Glomerular endothelial cell (primary cell): ENCODE data around the gene NEK6. TPM values are rescaled to one million over a fixed set of nuclear protein-coding genes. Genes with fewer than 3 reads are reported as not detected.
"Not testable (repeated sequence)": the region's sequence is repeated elsewhere in the genome, so short reads cannot be mapped to it uniquely, and the experiment has no call there.

Experiments used
- DNase-seq: peaks from one replicate; pipeline ENCODE4 v3.0.0-alpha.2; 2011; ENCODE audit warnings: low read depth, low spot score; ENCODE audit errors: extremely low read depth
- total RNA-seq: library from RNA; depleted of rRNA; stranded (reverse); fragments of >200 nt; gene quantifications from 2 replicates; pipeline ENCODE4 v1.2.3, GENCODE V29; 2015

Gene NEK6
- total RNA-seq, 1 donor from 2014 or later: 53.8 TPM

DNA sequence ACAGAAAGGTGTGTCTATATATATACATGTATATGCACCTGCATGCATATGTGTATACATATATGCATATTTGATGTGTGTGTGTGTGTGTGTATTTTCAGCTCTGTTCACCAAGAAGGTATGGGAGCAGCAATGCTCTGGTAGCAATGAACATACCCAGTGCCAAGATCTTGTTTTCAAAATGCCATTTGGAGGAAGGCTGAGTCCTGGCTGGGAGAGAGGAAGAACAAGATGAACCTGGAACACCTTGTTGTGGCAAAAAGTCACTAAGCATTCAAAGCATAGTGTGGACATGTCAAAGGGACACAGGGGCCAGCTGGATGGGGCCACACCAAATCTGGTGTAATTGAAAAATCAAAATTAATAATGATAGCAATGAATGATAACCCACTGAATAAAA, 31.8 kb upstream of the NEK6 start:
- no peak for DNase-seq

DNA sequence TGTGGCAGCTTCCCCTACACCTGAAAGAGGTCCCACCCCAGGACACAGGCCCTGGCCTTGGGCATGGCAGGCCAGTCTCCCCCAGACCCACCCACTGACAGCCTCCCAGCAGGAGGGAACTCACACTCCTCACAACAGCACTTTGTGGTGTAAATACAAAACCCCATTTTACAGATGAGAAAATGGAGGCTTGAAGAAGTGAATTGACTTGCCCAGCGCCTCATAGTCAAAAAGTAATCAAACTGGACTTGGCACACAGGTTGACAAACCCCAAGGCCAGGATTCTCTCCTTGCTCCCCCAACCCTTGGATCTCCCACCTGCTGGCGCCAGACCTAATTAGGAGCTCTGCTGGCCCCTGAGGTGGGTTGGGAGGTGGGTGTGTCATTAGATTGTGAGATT, 29.2 kb upstream of the NEK6 start:
- no peak for DNase-seq

DNA sequence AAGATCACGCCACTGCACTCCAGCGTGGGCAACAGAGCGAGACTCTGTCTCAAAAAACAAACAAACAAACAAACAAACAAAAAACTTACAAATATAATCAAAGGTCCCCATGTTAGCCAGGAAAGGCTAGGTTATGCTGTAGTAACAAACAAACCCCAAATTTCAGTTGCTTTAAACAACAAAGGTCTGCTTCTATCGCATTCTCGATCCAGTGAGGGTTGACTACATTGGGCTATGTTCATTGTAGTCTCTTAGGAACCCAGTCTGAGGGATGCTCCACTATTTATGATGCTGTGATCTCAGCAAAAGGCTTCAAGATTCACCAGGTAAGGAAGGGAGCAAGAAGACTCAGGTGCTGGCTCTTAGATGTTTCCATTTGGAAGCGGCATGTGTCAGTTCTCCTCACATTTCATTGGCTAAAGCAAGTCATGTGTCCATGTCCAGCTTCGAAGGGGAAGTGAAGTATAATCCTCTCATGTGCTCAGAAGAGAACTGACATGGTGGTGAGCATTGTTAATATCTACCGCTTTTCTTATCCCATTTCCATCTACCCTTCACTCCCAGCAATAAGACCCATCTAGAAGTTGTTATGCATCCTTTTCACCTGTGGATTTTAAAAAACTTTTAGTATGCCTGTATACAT, 26.5 kb upstream of the NEK6 start:
- DNase-seq: no peak

DNA sequence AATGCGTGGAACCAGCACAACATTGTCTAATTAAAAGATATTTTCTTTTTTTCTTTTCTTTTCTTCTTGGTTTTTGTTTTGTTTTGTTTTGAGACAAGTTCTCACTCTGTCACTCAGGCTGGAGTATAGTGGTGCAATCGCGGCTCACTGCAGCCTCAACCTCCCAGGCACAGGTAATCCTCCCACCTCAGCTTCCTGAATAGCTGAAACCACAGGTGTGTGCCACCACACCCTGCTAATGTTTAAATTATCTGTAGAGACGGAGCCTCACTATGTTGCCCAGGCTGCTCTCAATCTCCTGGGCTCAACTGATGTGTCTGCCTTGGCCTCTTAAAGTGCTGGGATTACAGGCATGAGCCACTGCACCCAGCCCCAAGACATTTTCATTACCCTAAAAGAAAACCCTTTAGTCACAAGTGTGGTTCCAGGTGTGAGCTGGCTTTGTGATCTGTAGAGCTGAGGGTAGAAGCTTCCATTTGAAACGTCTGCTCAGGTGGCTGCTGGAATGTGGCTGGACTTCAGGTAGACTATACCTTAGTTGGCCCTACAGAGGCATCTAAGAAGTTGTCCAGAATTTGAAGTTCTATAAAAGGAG, 19.1 kb upstream of the NEK6 start:
- DNase-seq: no peak

DNA sequence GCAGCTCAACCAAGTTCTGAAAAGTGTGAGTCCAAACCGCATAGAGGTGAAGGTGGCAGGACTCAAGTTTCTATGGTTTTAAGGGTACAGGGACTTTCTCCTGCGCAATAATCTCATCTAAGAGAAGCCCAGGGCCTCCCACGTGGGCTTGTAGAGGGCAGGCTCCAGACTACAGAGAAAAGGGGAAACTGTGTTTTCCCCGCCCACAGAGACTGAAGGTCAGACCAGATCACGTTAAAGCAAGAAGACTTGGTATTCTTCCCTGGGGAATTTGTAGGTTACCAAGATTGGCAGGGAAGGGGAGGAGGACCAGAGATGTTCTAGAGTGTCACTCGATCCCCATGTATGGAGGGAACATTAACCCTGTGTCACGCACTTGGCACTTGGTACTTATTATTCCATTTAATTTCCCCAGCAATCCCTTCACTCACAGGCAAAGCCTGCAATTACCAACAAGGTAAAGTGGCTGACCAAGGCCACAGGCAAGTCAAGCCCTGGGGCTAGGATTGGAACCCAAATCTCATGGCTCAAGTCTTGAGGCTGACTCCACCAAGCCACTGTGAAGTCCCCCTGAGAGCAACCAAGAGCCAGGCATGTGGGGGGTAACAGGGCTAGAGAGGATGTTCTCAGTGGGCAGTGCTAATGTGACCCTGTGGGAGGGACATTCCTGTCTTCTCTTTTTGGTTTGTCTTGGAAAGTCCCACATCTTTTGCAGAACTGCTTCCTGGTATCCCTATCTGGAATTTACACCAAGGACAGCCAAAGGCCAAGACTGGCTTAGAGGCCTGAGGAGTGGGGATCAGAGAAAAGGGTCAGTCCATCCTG, 18.3 kb upstream of the NEK6 start:
- DNase-seq: no peak

DNA sequence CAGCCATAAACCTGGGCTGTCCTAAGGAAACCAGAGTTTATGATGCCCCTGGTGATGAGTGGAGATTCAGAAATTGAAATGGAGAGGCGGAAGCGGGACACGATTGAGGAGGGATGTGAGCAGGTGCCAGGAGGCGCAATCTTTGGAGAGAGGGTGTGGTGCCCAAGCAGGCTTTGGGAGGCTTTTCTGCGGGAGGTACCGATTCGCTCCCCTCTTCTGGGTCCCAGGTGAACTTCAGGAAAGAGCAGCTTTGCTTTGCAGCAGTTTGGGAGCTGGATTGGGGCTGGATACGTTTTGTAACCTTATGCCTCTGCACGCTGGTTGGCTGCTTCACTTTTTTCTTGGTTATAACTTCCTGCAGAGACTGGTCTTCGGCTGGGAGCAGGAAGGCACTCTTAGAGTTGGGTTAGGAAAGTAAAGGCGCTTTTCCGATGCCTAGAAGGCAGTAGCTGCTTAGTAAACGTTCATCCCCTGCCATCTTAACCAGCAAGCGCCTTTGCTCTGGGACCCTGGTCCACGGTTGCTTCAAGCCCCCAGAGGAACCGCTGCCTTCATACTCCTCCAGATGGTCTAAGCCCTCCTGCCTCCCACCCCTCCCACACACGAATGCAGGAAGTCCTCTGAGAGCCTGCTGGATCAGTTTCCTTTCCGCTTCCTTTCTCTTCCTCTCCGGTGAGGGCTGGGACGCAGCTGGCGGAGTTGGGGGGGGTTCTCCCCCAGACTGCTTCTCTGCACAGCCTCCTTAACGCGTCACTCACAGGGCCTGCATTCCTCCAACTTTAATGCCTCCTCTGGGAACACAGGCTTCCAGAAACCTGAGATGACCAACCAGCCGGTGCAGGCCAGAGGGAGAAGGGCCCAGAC, 15.2 kb upstream of the NEK6 start:
- DNase-seq: no peak

DNA sequence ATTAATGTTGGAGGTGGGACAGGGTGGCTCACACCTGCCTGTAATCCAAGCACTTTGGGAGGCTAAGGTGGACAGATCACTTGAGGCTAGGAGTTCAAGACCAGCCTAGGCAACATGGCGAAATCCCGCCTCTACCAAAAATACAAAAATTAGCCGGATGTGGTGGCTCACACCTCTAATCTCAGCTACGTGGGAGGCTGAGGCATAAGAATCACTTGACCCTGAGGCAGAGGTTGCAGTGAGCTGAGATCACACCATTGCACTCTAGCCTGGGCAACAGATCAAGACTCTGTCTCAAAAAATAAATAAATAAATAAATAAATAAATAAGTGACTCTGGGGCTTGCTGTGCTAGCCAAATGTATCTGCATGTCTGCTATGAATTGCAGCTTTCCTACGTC, 10.4 kb upstream of the NEK6 start:
- DNase-seq: not testable (repeated sequence)

DNA sequence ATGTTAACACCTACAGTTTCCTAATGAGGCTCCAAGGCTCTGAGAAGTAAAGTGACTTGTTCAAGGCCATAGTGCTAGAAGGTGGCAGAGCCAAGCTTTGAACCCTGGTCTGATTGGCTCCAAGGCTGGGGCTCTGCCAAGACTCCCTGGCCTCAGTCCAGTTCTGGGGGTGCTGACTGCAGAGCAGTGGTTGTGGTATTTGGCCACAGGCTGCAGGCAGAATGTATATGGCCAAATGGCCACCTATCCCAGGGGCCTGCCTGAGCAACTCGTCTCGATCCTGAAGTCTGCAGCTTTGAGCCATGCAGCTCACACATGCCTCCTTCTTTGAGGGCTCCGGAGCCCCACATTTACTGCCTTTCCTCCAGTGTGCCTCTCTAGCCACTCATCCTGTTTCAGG, 9.7 kb upstream of the NEK6 start:
- DNase-seq: no peak

DNA sequence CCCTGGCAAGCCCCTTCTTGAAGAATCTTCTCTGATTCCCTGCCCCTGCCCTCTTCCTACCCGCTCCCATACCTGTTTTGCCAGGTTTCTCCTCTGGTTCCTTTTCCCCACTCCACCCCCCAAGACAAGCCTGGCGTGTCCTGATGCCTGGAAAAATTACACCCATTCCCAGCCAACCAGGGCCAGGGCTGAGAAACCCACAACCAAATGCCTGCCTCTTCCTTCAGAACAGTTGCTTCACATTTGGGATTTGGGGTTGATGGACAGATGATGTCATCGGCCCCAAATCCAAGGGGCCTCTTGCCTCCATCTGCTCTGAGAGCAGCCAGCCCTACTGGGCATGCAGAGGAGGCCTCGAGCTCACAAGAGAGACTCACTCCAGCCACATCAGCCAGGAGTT, 8.8 kb upstream of the NEK6 start:
- no peak for DNase-seq

DNA sequence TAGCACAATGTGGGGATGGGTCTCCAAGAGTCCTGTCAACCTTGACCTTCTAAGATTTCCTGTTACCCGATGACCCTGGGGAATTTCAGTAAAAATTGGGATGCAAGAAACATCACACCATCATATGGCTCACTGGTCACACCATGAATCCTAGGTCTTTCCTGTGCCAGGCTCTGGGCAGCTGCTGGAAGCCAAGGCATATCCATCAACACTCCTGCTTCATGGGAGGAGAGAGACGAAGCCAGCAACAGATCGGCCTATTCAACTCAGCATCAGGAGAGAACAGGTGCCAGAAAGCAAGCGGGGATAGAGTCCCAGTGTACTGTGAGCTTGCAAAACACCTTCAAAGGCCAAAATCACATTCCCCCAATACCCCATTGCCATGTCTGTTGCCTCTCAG, 6.5 kb upstream of the NEK6 start:
- no peak for DNase-seq

DNA sequence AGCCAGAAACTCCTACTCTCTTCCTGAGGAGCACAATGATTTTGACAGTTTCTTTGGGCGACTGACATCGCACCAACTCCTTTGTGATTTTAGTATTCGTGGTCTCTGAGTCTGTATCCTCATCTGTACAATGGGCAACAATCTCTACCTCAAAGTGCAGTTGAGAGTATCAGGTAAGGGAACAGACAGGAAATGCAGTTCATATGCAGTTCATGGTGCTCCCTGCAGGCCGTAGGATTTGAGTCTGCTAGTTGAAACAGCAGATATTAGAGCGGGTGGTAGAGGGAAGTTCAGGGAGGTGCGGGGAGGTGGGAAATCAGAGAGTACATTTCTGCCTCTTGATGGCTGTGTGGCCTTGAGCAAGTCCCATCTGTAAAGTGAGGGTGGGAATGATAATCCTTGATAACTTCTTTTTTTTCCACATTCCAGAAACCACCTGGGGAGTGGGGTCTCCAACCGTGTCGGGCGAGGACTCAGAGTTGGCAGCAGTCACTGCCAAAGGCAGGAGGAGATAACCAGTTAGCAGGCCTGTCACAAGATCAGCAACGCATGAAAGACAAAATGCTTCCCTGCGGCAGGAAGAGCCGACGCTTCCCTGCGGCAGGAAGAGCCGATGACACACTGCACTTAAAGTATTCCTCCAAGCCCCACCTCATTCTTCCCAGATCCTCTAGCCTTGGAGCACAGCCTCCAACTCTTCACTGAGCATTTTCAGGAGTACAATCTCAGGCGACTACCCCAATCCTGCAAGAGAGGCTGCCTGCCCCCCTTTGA, 6.0 kb upstream of the NEK6 start:
- no peak for DNase-seq

DNA sequence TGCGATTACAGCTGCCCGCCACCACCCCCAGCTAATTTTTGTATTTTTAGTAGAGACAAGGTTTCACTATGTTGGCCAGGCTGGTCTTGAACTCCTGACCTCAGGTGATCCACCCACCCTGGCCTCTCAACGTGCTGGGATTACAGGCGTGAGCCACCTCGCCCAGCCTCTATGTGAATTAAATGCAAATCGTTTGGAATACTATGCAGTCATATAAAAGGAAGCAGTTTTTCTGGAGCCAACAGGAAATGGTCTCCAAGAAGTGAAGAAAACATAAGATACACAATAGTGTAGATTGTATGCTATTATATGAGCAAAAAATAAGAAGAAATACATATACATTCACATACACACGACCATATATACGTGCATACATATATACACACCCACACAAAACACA, 4.9 kb upstream of the NEK6 start:
- not testable (repeated sequence) for DNase-seq

DNA sequence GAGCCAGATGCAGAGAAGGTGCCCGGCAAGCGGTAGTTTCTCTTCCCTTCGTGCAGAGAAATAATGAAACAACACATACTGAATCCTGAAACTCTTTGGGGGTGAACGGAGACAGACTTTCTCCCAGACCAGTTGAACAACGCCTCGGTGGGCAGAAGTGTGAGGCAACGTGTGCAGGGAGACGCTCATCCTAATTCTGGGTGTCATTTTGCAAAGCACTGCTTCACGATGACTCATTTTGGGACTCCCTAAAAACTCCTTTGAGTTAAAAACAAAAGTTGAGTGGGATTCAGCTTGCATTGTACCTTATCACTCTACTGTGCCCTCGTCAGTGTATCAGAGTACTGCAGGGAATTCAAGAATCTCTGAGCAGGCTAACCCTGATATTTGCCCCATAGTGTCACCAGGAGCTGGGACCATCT, 3.5 kb upstream of the NEK6 start:
- DNase-seq: no peak

DNA sequence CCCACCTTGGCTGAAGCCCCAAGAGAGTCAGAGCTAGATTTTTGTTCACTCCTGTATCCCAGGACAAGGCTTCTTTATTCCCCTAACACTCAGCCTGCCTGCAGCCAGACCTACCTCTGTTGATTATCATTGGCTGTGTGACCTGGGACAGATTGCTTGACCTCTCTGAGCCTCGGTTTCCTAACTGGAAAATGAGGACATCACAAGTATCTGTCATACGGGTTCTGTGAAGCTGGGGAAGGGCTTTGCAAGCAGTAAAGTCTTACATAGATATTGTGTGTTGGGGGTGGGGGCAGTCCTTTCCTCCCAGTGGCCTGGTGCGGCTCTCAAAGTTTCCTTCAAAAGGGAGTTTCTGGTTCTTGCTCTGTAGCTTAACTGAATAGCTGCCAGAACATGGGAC, 2.5 kb upstream of the NEK6 start:
- DNase-seq: no peak

DNA sequence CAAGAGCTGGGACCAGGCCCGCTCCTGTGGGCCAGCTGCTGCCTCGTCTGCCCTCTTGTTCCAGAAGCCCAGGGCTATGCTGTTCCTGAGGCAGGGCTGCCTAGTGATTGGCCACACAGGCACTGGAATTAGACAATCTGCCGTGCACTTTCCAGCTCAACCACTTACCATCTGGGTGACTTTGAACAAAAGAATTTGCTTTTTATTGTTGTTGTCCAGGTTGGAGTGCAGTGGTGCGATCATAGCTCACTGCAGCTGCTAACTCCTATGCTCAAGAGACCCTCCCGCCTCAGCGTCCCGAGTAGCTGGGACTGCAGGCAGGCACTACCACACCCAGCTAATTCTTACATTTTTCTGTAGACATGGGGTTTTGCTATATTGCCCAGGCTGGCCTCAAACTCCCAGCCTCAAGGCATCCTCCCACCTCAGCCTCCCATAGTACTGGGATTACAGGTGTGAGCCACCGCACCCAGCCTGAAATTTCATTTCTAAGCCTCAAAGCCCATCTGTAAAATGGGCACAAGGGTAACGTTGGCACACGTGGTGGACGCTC, 1.2 kb upstream of the NEK6 start:
- DNase-seq: no peak

DNA sequence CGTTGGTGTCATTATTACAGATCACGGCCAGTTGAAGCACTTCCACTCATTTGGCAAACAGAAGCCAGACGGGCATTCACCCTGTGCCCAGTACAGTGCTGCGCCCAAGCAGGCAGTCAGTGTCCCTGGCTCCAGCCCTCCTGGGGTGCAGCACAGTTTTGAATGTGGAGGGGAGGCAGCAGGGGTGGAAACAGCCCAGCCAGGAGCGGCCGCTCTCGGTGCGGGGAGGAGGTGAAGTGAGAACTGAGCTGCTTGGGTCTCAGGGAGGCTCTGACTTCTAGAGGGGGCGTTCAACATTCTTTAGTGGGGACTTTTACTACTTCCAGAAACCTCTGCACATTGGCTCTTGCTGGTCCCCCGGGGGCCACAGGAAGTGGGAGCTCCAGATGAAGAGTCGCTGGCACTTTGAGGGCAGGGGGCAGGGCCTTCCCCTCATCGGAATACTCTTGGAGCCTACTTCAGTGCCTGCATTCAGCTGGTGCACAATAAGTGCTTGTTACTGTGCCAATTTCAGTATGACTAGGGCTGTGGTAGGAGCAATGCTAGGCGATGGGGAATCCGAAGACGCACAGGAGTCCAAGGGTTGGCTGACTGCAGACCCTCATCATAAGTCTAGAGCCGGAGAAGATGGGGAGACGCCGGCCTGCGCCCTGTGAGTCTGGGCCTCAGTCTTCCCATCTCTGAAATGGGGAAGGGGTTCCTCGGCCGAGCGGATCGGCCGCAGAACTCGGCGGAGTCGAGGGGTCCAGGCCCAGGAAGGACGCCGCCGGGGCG, 492 bp upstream of the NEK6 start:
- no peak for DNase-seq

DNA sequence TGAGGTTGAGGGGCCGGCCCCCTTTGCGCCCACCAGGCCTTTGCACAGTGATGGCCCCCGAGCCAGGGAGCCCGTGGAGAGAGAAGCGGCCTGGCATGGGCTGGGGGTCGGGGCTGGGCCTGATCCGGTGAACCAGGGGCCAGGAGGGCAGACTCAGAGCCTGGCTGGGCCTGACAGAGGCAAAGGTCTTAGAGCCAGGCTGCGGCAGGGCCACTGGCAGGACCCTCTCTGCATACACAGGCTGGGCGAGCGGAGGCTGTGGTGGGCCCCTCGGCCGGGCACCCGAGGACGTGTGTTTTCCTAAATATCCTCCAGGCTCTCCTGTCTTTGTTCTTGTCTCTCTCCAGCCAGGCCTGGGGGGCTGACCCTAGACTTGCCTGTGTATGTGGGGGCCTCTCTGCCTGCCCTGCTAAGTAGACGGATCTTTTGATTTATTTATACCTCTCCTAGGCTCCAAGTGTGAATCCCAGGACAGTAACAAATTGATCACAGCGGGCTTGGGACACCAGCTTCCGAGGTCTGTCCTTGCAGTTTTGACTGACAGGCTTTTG, 933 bp downstream of the NEK6 start:
- no peak for DNase-seq

DNA sequence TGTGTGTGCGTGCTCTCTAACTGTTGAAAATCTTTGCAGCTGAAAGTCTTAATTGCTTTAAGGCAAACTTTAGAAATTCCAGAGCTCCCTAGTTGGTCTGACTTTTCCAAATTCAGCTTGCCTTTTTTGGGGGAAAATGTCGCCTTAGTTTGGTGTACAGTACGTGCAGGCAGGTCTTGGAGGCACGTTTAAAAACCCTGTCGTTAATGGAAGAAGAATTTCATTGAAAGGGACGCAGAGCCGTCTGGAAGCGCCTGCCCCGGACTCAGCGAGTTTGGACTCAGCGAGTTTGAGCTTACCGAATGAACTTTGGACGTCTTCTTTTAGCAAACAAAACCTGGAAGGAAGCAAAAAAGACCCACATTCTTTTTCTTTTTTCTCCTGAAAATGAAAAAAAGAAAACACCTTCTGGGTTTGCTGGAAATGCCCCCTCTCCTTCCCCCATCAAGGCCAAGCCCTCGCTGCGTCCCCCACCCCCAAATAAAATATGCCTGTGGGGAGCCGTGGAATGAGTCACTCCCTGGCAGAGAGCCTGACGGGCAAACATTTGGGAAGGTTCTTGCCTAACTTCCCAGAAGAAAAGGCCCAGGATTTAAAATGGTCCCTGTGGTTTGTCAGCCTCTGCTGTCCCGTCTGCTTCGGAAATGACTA, 1.5 kb downstream of the NEK6 start:
- no peak for DNase-seq
